Renal pelvis (tissue), 12 donors: Measurements from ENCODE around the gene POTEC. TPM values are rescaled to one million over a fixed set of nuclear protein-coding genes. Genes with fewer than 3 reads are reported as not detected.
"Not testable (repeated sequence)": the region's sequence is repeated elsewhere in the genome, so short reads cannot be mapped to it uniquely, and the experiment has no call there.

ENCODE experiments used
- DNase-seq: peaks from one replicate; pipeline ENCODE4 v3.0.0-alpha.2; 2013
- long read RNA-seq, 16 experiments: transcript quantifications; one replicate each; lab custom pipeline, GENCODE V29; 2026
- polyA plus RNA-seq, 3 donors: library from polyadenylated mRNA; unstranded; fragments of 120-200 nt; gene quantifications; one replicate each; pipeline ENCODE4 v1.2.1, GENCODE V29; 2013; ENCODE audit not compliant: insufficient read length in 3 of 3

Gene POTEC
- polyA plus RNA-seq = under 1 TPM; 0.08 to 0.11 (median 0.09) TPM
- long read RNA-seq, donor 1 = 0 reads
- long read RNA-seq, donor 2 = 0 reads
- long read RNA-seq, donor 3 = 0 reads
- long read RNA-seq, donor 4 = 0 reads
- long read RNA-seq, donor 5 = 0 reads
- long read RNA-seq, donor 6 = 0 reads
- long read RNA-seq, donor 7 = 0 reads
- long read RNA-seq, donor 8 = 0 reads
- long read RNA-seq, donor 9 = 0 reads
- long read RNA-seq, donor 10 = 0 reads
- long read RNA-seq, donor 11 = 0 reads
- long read RNA-seq, donor 12 = 0 reads
- long read RNA-seq, donor 13 = 0 reads
- long read RNA-seq, donor 14 = 0 reads
- long read RNA-seq, donor 15 = 0 reads
- long read RNA-seq, donor 16 = 0 reads

GRCh38 chr18:14543446-14543964 is at the start of gene POTEC:
POTEC (minus strand) TSS chr18:14543600; CDS start chr18:14543146, 454 bp downstream.
- not testable (repeated sequence) for DNase-seq

DNA sequence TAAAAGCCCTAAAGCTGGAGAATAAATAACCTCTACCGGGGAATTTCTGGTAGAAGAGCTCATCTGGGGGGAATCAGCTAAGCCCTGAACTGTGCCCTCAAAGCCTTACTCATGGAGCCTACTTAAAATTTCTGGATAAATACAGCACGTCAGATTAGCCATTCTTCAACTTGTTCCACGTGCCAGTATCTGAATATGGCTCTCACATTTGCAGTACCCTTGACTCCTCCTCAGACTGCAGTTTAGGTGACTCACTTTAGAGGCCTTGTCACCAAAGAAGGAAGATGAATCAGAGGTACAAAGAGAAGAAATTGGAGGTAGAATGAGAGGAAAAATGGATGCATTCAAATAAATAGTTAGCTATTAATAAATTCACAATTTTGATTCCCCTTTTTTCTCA is 34.6 kb upstream of the POTEC start:
- DNase-seq = no peak

GRCh38 chr18:14559502-14559901 is 16.1 kb upstream of the POTEC start:
- DNase-seq = not testable (repeated sequence)

DNA sequence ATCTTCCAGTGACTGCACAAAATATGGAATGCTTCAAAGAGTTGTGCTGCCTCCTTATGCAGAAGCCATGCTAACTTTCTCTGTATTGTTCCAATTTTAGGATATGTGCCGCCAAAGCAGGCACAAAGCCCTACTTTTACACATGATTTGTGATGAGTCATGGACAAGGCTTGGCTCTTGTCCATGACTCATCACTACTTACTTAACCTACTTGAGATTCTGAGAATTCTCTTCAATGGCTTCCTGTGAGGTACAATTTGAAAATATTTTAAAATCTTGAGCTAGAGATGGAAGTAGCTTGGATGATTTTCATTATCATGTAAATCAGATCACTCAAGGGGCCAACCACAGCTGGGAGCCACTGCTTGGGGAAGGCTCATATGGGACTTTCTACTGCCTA is 11.7 kb downstream of the POTEC start:
- DNase-seq = not testable (repeated sequence)

DNA sequence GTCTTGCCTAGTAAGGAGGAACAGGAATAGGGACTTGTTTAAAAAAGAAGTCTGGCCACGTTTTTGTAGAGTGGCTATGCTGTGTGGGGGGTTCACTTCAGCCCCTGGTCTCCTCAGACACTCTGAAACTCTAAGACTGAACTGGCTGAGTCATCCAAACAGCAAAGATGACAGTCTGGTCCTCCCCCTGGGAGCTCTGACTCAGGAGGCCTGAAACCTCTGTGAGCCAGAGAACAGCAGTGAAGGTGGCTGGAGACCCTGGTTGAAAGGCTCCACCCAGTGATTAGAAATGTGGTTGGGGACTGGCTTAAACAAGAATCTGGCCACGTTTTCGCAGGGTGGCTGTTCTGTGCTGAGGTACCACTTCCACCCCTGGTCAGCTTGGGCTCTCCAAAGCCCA is 32.7 kb downstream of the POTEC start:
- not testable (repeated sequence) for DNase-seq

GRCh38 chr18:14503691-14504090 is 39.7 kb downstream of the POTEC start:
- not testable (repeated sequence) for DNase-seq

DNA sequence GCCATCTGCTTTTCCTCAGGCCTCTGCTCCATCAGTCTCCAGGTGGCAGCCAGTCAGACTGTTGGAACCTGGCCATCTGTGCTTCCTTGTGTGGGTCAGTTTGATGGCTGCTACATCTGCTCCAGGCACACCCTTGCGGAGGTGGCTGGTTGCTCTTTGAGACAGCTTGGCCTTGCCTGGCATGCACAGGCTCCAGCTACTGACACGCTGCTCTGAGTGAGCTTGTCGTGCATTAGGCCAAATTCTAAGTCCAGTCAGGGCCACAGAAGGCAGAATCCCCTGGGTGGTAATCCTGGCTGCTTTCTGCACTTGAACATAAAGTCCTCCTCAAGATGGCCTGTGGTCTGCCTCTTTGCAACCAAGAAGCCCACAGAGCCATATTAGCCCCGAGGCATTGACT is 41.5 kb downstream of the POTEC start:
- DNase-seq = not testable (repeated sequence)

GRCh38 chr18:14489256-14490014 is 54.0 kb downstream of the POTEC start:
- not testable (repeated sequence) for DNase-seq

DNA sequence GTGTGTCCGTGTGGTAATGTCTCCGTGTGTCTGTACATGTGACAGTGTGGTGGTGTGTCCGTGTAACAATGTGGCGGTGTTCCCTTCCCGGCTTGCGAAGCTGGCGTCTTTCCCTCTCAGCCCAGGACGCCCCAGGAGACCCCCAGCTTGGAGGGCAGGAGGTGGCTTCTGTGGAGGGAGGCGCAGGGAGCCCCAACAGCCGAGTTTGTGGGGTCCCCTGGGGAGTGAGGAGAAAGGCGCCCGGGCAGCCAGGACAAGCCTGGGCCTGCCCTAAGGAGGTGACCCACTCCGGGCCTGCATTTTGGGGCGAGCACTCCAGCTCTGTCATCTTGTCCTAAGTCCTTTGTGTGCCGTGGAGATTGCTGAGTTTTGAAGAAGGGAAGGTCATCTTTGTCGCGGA is 54.6 kb downstream of the POTEC start:
- DNase-seq = not testable (repeated sequence)

DNA sequence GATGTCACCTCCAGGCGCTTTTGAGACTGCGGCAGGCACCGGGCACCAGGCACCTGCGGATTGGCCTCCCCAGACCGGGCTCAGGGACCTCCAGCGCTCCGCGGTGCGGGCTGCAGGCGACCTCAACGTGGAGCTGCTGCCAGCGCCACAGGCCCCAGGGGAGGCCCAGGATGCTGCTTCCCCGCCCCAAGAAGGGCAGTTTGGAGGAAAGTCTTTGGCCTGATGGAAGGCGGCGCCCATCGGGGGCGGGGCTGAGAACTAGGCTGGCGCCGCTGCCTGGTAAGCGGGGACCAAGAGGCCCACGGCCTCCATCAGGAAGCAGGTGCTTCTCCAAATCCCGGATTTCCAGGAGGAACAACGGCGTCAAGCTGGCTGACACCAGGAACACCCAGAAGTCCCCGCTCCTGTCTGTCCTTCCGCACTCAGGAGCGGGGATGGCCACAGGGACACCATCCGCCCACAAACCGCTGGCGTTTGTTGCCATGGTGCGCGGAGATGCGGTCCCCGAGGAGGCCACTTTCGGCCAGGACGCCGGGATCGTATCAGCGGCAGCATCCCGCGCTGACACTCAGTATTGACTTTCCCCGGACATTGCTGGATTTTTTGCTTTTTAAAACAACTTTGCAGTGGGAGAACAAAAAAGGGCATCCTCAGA is 56.3 kb downstream of the POTEC start:
- not testable (repeated sequence) for DNase-seq

DNA sequence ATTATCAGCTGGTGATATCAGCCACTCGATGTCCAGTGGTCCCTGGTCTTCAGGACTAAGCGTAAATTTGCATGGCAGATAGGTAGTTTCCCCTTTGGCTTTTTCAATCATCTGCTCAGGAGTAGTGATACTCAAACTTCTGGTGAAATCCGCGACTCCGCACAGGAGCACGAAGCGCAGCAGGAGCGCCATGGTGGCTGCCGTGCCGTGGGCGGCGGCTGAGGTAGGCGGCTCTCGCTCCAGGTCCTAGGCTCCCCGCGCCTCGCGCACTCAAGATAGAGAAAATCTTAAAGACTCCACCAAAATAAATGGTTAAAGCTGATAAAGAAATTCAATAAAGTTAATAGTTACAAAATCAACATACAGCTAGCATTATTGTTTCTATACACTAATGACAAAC is 64.3 kb downstream of the POTEC start:
- DNase-seq = not testable (repeated sequence)

DNA sequence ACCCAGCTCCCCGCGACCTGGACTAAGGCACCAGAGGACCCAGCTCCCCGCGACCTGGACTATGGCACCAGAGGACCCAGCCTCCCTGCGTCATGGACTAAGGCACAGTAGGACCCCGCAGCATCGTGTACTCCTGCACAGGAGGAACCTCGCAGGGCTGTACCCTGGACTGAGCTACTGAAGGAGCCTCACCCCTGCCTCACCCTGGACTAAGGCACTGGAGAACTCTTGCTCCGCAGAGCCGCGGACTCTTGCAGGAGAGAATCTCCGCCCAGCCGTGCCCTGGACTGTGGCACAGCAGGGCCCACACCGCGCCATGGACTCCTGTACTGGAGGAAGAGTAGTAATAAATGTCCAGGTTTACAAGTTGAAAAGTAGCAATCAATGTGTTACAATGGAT is 67.9 kb downstream of the POTEC start:
- DNase-seq = not testable (repeated sequence)

- not testable (repeated sequence) for DNase-seq
Measured at GRCh38 chr18:14474752-14475151, 68.6 kb downstream of the POTEC start.

DNA sequence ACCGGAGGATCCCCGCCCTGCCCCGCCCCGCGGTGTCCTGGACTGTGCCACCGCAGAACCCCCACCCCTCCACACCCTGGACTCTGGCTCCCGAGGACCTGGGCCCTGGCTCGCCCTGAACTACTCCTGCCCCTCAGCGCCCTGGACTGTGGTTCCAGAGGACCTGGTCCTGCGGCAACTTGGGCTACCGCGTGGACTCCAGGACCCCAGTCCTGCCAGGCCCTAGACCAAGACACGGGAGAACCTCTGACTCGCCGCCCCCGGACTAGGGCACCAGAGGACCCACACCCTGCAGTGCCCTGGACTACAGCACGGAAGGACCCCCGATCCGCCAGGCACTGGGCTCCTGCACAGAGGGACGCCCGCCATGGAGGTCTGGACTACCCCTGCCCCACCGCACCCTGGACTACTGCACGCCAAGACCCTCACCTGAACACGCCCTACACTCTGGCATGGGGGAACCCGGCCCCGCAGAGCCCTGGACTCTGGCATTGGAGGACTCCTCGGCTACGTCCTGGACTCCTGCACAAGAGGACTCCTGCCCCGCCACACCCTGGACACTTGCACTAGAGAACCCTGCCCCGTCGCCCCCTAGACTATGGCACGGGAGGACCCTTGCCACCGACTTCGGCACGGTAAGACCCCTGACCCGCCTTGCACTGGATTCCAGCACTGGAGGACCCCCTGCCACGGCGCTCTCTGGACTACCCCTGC is 69.2 kb downstream of the POTEC start:
- DNase-seq = not testable (repeated sequence)

DNA sequence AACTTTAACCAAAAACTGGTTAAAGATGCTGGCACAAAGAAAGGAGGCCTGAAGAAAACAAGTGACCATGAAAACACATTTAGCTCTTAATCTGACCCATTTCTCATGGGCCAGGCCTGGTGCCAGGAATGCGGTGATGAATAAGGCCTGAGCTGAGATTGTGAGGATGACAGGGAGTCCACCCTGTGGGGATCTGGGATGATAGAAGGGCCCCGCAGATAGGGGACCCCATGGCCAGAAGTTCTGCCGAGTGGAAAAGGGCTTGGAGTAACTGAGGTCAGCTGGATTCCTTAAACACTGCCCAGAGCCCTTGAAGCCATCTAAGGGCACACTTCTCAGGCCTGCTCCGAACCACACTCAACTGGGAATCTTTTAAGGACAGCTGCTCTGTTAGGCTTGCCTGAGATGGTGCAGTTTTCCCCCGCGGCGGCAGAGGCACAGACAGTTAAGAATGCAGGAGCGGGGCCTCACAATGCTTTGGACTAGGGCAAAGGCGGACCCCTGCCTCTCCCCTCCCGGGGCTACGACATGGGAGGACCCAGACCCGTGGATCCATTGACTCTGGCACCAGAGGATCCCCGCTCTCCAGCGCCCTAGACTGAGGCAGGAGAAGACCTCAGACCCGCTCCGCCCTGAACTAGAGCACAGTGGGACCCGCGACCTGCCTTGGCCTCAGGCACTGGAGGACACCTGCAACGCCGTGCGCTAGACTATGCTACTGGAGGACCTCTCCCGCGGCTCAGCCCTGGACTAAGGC is 70.0 kb downstream of the POTEC start:
- DNase-seq = not testable (repeated sequence)

- DNase-seq = not testable (repeated sequence)
Measured at GRCh38 chr18:14471286-14471685, 72.1 kb downstream of the POTEC start.

DNA sequence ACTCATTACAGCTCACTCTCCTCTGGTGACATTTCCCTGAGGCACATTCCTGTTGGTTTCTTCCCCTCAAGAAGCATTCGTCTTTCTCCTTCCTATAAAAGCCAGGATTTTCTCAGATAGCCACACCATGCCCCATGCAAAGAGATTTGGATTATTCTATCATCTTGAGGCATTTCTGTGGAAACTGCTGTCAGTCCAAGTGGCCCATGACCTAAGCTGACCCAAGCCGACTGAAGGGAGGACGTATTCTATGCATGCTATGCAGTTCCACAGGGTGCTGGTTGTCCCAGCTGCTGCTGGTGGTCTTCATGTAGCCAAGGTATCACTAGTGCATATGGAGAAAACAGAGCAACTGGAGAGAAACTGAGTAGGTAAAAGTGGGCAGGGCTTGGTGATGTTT is 73.0 kb downstream of the POTEC start:
- DNase-seq = not testable (repeated sequence)

- DNase-seq = not testable (repeated sequence)
Measured at GRCh38 chr18:14470046-14470445, 73.4 kb downstream of the POTEC start.

DNA sequence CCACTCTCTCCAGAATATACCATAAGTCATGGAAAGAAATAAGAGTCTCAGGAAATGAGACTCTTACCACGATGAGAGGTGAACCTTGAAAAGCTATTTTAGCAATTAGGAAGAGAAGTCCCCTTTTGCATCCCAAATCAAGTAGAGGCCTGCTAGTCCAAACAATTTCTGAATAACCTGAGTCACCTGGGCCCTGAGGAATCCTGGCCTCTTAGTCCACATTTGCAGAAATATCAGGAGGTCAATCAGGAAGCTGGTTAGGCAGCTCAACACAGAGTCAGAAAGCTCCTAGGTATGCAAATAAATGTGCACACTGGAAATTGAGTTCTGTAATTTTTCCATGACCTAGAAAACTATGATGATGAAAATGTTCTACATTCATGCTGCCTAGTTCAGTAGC is 77.4 kb downstream of the POTEC start:
- not testable (repeated sequence) for DNase-seq
